Activated naive CD8-positive, alpha-beta T cell treated with anti-CD3 and anti-CD28 coated beads for 36 hours (primary cell): ENCODE measurements around the gene RPS2. TPM values are rescaled to one million over a fixed set of nuclear protein-coding genes. Genes with fewer than 3 reads are reported as not detected.
A peak's percentile ranks its signal among the peaks of the same experiment; 100 is the strongest.
"Not testable (repeated sequence)": the region's sequence is repeated elsewhere in the genome, so short reads cannot be mapped to it uniquely, and the experiment has no call there.

ENCODE experiments used
- DNase-seq: peaks from one replicate; pipeline ENCODE4 v3.0.0; 2021
- H3K27ac Mint-ChIP-seq: one replicate; pipeline ENCODE4 v1.8.0; 2022; ENCODE audit warnings: mild to moderate bottlenecking, moderate library complexity, mixed read lengths
- H3K27me3 Mint-ChIP-seq: one replicate; pipeline ENCODE4 v1.8.0; 2022; ENCODE audit warnings: mild to moderate bottlenecking, mixed read lengths
- H3K36me3 Mint-ChIP-seq: one replicate; pipeline ENCODE4 v1.8.0; 2021; ENCODE audit warnings: mild to moderate bottlenecking, mixed read lengths
- H3K4me1 Mint-ChIP-seq: one replicate; pipeline ENCODE4 v1.8.0; 2021; ENCODE audit warnings: mixed read lengths
- H3K4me3 Mint-ChIP-seq: one replicate; pipeline ENCODE4 v1.8.0; 2022; ENCODE audit warnings: mild to moderate bottlenecking, moderate library complexity, mixed read lengths
- H3K9me3 Mint-ChIP-seq: one replicate; pipeline ENCODE4 v1.8.0; 2022; ENCODE audit warnings: mixed read lengths
- total RNA-seq, 2 experiments: library from RNA; stranded (reverse); gene quantifications; one replicate each; pipeline ENCODE4 v1.2.3, GENCODE V29; 2021

The RPS2 gene
- total RNA-seq, 2 experiments from 2014 or later = 5,183 to 5,266 TPM

- DNase-seq = no peak
- peak overlapping the region; percentile 96 for H3K4me3 Mint-ChIP-seq
- peaks cover 34% of the 10 kb centered on the region for H3K4me1 Mint-ChIP-seq
- peaks cover 20% of the 10 kb centered on the region for H3K27me3 Mint-ChIP-seq
- H3K27ac Mint-ChIP-seq = peak overlapping the region; percentile 89
- H3K9me3 Mint-ChIP-seq = no peaks in the 10 kb centered on the region
- H3K36me3 Mint-ChIP-seq = peaks cover 49% of the 10 kb centered on the region
Observed at GRCh38 chr16:1965396-1966001, 873 bp upstream of the RPS2 start.

- DNase-seq = no peak
- peaks cover 57% of the 10 kb centered on the region for H3K36me3 Mint-ChIP-seq
- H3K4me3 Mint-ChIP-seq = peak overlapping the region; percentile 96
- H3K9me3 Mint-ChIP-seq = no peaks in the 10 kb centered on the region
- peaks cover 24% of the 10 kb centered on the region for H3K27me3 Mint-ChIP-seq
- peaks cover 42% of the 10 kb centered on the region for H3K4me1 Mint-ChIP-seq
- peak overlapping the region; percentile 89 for H3K27ac Mint-ChIP-seq
Observed at GRCh38 chr16:1963806-1964505, 670 bp downstream of the RPS2 start.

- H3K9me3 Mint-ChIP-seq, DNase-seq: not testable (repeated sequence)
- H3K27ac Mint-ChIP-seq = peak overlapping the region; percentile 89
- H3K4me1 Mint-ChIP-seq = peaks cover 43% of the 10 kb centered on the region
- peaks cover 25% of the 10 kb centered on the region for H3K27me3 Mint-ChIP-seq
- H3K36me3 Mint-ChIP-seq = peaks cover 57% of the 10 kb centered on the region
- peak overlapping the region; percentile 96 for H3K4me3 Mint-ChIP-seq
Observed at GRCh38 chr16:1962161-1963153, 2.2 kb downstream of the RPS2 start.

GRCh38 chr16:1961651-1962067 lies 3.0 kb downstream of the RPS2 start:
- peaks cover 57% of the 10 kb centered on the region for H3K36me3 Mint-ChIP-seq
- no peaks in the 10 kb centered on the region for H3K9me3 Mint-ChIP-seq
- peaks cover 42% of the 10 kb centered on the region for H3K4me1 Mint-ChIP-seq
- H3K27ac Mint-ChIP-seq = peak overlapping the region; percentile 89
- H3K4me3 Mint-ChIP-seq = peak overlapping the region; percentile 96
- DNase-seq = no peak
- peaks cover 27% of the 10 kb centered on the region for H3K27me3 Mint-ChIP-seq

- peak; percentile 49 for DNase-seq
- Mint-ChIP-seq H3K4me3 (peak overlapping the region; percentile 92), H3K9me3 (no peaks in the 10 kb centered on the region), H3K27ac (peak overlapping the region; percentile 90), H3K36me3 (peaks cover 56% of the 10 kb centered on the region), H3K4me1 (peaks cover 42% of the 10 kb centered on the region), H3K27me3 (peaks cover 27% of the 10 kb centered on the region)
Observed at GRCh38 chr16:1960665-1961630, 3.7 kb downstream of the RPS2 start.

- H3K4me1 Mint-ChIP-seq = peaks cover 40% of the 10 kb centered on the region
- H3K9me3 Mint-ChIP-seq = no peaks in the 10 kb centered on the region
- H3K4me3 Mint-ChIP-seq = peak within 1 kb of the TSS; percentile 92
- peaks cover 45% of the 10 kb centered on the region for H3K36me3 Mint-ChIP-seq
- peak; percentile 94 for DNase-seq
- peaks cover 27% of the 10 kb centered on the region for H3K27me3 Mint-ChIP-seq
- H3K27ac Mint-ChIP-seq = peak within 1 kb of the TSS; percentile 90
Observed at GRCh38 chr16:1959269-1960039, 5.2 kb downstream of the RPS2 start, which contains the start of gene NDUFB10. Gene NDUFB10 (plus strand): TSS chr16:1959538. CDS start chr16:1959625, 87 bp downstream.

GRCh38 chr16:1958715-1959268 lies 5.8 kb downstream of the RPS2 start:
- Mint-ChIP-seq H3K36me3 (peaks cover 39% of the 10 kb centered on the region), H3K4me1 (peaks cover 36% of the 10 kb centered on the region), H3K27ac (peak overlapping the region; percentile 58), H3K9me3 (no peaks in the 10 kb centered on the region), H3K27me3 (peaks cover 23% of the 10 kb centered on the region), H3K4me3 (peak overlapping the region; percentile 92)
- no peak for DNase-seq

GRCh38 chr16:1958143-1958491 lies 6.5 kb downstream of the RPS2 start:
- not testable (repeated sequence) for DNase-seq, H3K9me3 Mint-ChIP-seq, H3K4me3 Mint-ChIP-seq, H3K27ac Mint-ChIP-seq
- H3K4me1 Mint-ChIP-seq = peaks cover 33% of the 10 kb centered on the region
- peaks cover 17% of the 10 kb centered on the region for H3K27me3 Mint-ChIP-seq
- peaks cover 33% of the 10 kb centered on the region for H3K36me3 Mint-ChIP-seq

- Mint-ChIP-seq H3K36me3 (peaks cover 27% of the 10 kb centered on the region), H3K4me1 (peaks cover 29% of the 10 kb centered on the region), H3K27me3 (peaks cover 14% of the 10 kb centered on the region)
- H3K27ac Mint-ChIP-seq, H3K4me3 Mint-ChIP-seq, H3K9me3 Mint-ChIP-seq, DNase-seq: not testable (repeated sequence)
Observed at GRCh38 chr16:1957434-1958142, 7.0 kb downstream of the RPS2 start.

- Mint-ChIP-seq H3K9me3 (no peaks in the 10 kb centered on the region), H3K27ac (no peak overlapping the region), H3K36me3 (no peaks in the 10 kb centered on the region), H3K27me3 (peaks cover 2% of the 10 kb centered on the region), H3K4me1 (no peaks in the 10 kb centered on the region), H3K4me3 (no peak overlapping the region)
- no peak for DNase-seq
Observed at GRCh38 chr16:1953734-1954133, 10.9 kb downstream of the RPS2 start.

- H3K27me3 Mint-ChIP-seq = no peaks in the 10 kb centered on the region
- no peaks in the 10 kb centered on the region for H3K9me3 Mint-ChIP-seq
- H3K4me1 Mint-ChIP-seq = no peaks in the 10 kb centered on the region
Observed at GRCh38 chr16:1950559-1950958, 14.1 kb downstream of the RPS2 start.

GRCh38 chr16:1950047-1950446 lies 14.6 kb downstream of the RPS2 start:
- no peaks in the 10 kb centered on the region for H3K27me3 Mint-ChIP-seq
- no peaks in the 10 kb centered on the region for H3K4me1 Mint-ChIP-seq
- H3K36me3 Mint-ChIP-seq = no peaks in the 10 kb centered on the region
- no peak for DNase-seq
- H3K9me3 Mint-ChIP-seq = no peaks in the 10 kb centered on the region
- H3K4me3 Mint-ChIP-seq = no peak overlapping the region
- H3K27ac Mint-ChIP-seq = no peak overlapping the region

More at GRCh38 chr16:1950559-1950958, 14.1 kb downstream of the RPS2 start:
- no peak for DNase-seq
- H3K36me3 Mint-ChIP-seq = no peaks in the 10 kb centered on the region
- H3K4me3 Mint-ChIP-seq = no peak overlapping the region
- H3K27ac Mint-ChIP-seq = no peak overlapping the region

GRCh38 chr16:1949507-1949906 lies 15.1 kb downstream of the RPS2 start:
- H3K27me3 Mint-ChIP-seq = no peaks in the 10 kb centered on the region
- H3K4me3 Mint-ChIP-seq = no peak overlapping the region
- H3K27ac Mint-ChIP-seq = no peak overlapping the region
- H3K4me1 Mint-ChIP-seq = peaks cover under 1% of the 10 kb centered on the region
- no peaks in the 10 kb centered on the region for H3K36me3 Mint-ChIP-seq
- H3K9me3 Mint-ChIP-seq = no peaks in the 10 kb centered on the region
- no peak for DNase-seq
